Mesenchymal stem cell (in vitro differentiated cells and primary cell): ENCODE data around the gene DRAP1.

Experiments used
- DNase-seq: peaks from one replicate; pipeline ENCODE4 v3.0.0-alpha.2; 2013
- H2AFZ ChIP-seq: one replicate; pipeline ENCODE4 v1.6.1; 2013; ENCODE audit warnings: low read depth, mild to moderate bottlenecking, control low read depth, inconsistent platforms, low read length, moderate library complexity
- H2AK5ac ChIP-seq: 2 replicates; pipeline ENCODE4 v1.6.1; 2013; ENCODE audit warnings: low read length, moderate library complexity, mild to moderate bottlenecking, inconsistent platforms; ENCODE audit not compliant: severe bottlenecking
- H2BK120ac ChIP-seq: one replicate; pipeline ENCODE4 v1.6.1; 2013; ENCODE audit warnings: low read depth, mild to moderate bottlenecking, inconsistent platforms, low read length, moderate library complexity
- H2BK12ac ChIP-seq, 2 experiments: one replicate each; pipeline ENCODE4 v1.6.1; 2013; ENCODE audit warnings: inconsistent platforms in 2 of 2, low read length in 2 of 2, mild to moderate bottlenecking in 2 of 2, moderate library complexity in 2 of 2, control low read depth in 1 of 2
- H2BK15ac ChIP-seq: one replicate; pipeline ENCODE4 v1.6.1; 2013; ENCODE audit warnings: mild to moderate bottlenecking, low read depth, inconsistent platforms; ENCODE audit not compliant: poor library complexity, severe bottlenecking
- H2BK5ac ChIP-seq: 2 replicates; pipeline ENCODE4 v1.6.1; 2013; ENCODE audit warnings: low read depth, mild to moderate bottlenecking, low read length, control low read depth, inconsistent platforms; ENCODE audit not compliant: poor library complexity, severe bottlenecking
- H3K14ac ChIP-seq, 2 experiments: one replicate each; pipeline ENCODE4 v1.6.1; 2013; ENCODE audit warnings: inconsistent platforms in 2 of 2, low read length in 2 of 2, control low read depth in 1 of 2, mild to moderate bottlenecking in 1 of 2, moderate library complexity in 1 of 2
- H3K18ac ChIP-seq, 2 experiments: one replicate each; pipeline ENCODE4 v1.6.1; 2013; ENCODE audit warnings: inconsistent platforms in 2 of 2, low read length in 2 of 2, control low read depth in 1 of 2, low read depth in 1 of 2, mild to moderate bottlenecking in 1 of 2
- H3K23ac ChIP-seq, 2 experiments: one replicate each; pipeline ENCODE4 v1.6.1; 2013; ENCODE audit warnings: inconsistent platforms in 2 of 2, low read length in 2 of 2, mild to moderate bottlenecking in 2 of 2, moderate library complexity in 2 of 2, control low read depth in 1 of 2
- H3K27ac ChIP-seq: 2 replicates; pipeline ENCODE4 v1.5.1; 2013; ENCODE audit warnings: mild to moderate bottlenecking, moderate library complexity, low read length, control low read depth, inconsistent platforms; ENCODE audit not compliant: poor library complexity, severe bottlenecking
- H3K27me3 ChIP-seq, 2 experiments: 2 replicates each; pipeline versions ENCODE4 v1.6.1 to v1.7.0; 2013; ENCODE audit warnings: low read length in 2 of 2, mild to moderate bottlenecking in 2 of 2, moderate library complexity in 2 of 2, control low read depth in 1 of 2, inconsistent platforms in 1 of 2; ENCODE audit not compliant: control insufficient read depth in 1 of 2, insufficient read depth in 1 of 2
- H3K36me3 ChIP-seq, 2 experiments: 2 replicates each; pipeline versions ENCODE4 v1.6.1 to v1.7.0; 2013; ENCODE audit warnings: low read length in 2 of 2, control low read depth in 1 of 2, inconsistent platforms in 1 of 2, low read depth in 1 of 2, mild to moderate bottlenecking in 1 of 2; ENCODE audit not compliant: insufficient read depth in 2 of 2, control insufficient read depth in 1 of 2
- H3K4ac ChIP-seq, 2 experiments: one replicate each; pipeline ENCODE4 v1.6.1; 2013; ENCODE audit warnings: inconsistent platforms in 2 of 2, low read length in 2 of 2, mild to moderate bottlenecking in 2 of 2, moderate library complexity in 2 of 2, control low read depth in 1 of 2, low read depth in 1 of 2
- H3K4me1 ChIP-seq: 2 replicates; pipeline ENCODE4 v1.6.1; 2013; ENCODE audit warnings: low read depth, low read length, control low read depth; ENCODE audit not compliant: control insufficient read depth, insufficient read depth
- H3K4me2 ChIP-seq: 2 replicates; pipeline ENCODE4 v1.6.1; 2013; ENCODE audit warnings: low read length, mild to moderate bottlenecking, inconsistent platforms; ENCODE audit not compliant: poor library complexity, severe bottlenecking
- H3K4me3 ChIP-seq, 2 experiments: 2 replicates each; pipeline versions ENCODE4 v1.5.1 to v1.7.0; 2013; ENCODE audit warnings: low read length in 2 of 2, mild to moderate bottlenecking in 2 of 2, control low read depth in 1 of 2, low read depth in 1 of 2; ENCODE audit not compliant: insufficient read depth in 1 of 2
- H3K79me1 ChIP-seq: replicated peaks from 2 replicates; pipeline ENCODE4 v1.6.1; 2013; ENCODE audit warnings: mild to moderate bottlenecking, control low read depth, low read length, inconsistent platforms; ENCODE audit not compliant: poor library complexity, severe bottlenecking
- H3K9ac ChIP-seq: 2 replicates; pipeline ENCODE4 v1.7.0; 2013; ENCODE audit warnings: mild to moderate bottlenecking, low read length, moderate library complexity
- H3K9me3 ChIP-seq: 2 replicates; pipeline ENCODE4 v1.7.0; 2013; ENCODE audit warnings: mild to moderate bottlenecking, low read length; ENCODE audit not compliant: control insufficient read depth
- H4K8ac ChIP-seq: one replicate; pipeline ENCODE4 v1.6.1; 2013; ENCODE audit warnings: inconsistent platforms, mild to moderate bottlenecking, low read length, moderate library complexity
- H4K91ac ChIP-seq: one replicate; pipeline ENCODE4 v1.6.1; 2013; ENCODE audit warnings: mild to moderate bottlenecking, low read length, inconsistent platforms
- WGBS: methylation state at CpG from one replicate; pipeline ENCODE4 v1.1.7; 2013; ENCODE audit warnings: mixed read lengths; 5-methylcytosine and 5-hydroxymethylcytosine counted together

Gene DRAP1

DNA sequence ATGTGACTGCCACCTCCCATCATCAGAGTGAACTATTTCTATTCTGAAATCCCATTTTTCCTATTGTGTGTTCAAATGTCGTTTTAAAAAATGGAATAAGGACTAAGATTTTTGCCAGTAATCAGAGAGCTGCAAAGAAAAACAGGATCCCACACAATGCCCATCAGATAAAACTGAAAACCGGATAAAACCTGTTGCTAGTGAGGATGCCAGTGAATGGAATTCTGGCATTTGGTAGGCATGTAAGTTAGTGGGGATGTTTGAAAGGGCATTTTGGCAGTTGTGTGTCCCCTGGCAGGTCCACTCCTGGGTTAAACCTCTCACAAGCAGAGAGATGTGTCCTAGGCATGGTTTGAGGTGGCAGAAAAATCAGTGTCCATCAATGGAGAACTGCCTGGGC, 6.2 kb downstream of the DRAP1 start:
- Histone ChIP-seq H3K9ac (no peak overlapping the region), H4K91ac (no peak overlapping the region), H2AFZ (no peak overlapping the region), H2BK5ac (no peak overlapping the region), H4K8ac (no peak overlapping the region), H2BK120ac (no peak overlapping the region), H3K36me3 (peaks cover 38 to 44% of the 10 kb centered on the region in 2 experiments), H3K4me2 (no peak overlapping the region), H2AK5ac (no peak overlapping the region), H3K18ac (no peak overlapping the region), H2BK15ac (no peak overlapping the region), H3K4me3 (no peak overlapping the region), H2BK12ac (no peak overlapping the region), H3K27ac (no peak overlapping the region), H3K27me3 (no peaks in the 10 kb centered on the region), H3K79me1 (peaks cover 15% of the 10 kb centered on the region), H3K4me1 (peaks cover 8% of the 10 kb centered on the region), H3K23ac (no peak overlapping the region), H3K14ac (no peak overlapping the region), H3K4ac (no peak overlapping the region), H3K9me3 (no peaks in the 10 kb centered on the region)
- 85% methylated on average over 1 of the region's 2 CpGs for WGBS
- no peak for DNase-seq

GRCh38 chr11:65927904-65928397, 8.7 kb downstream of the DRAP1 start:
- peak; percentile 44 for DNase-seq
- Histone ChIP-seq H3K23ac (no peak overlapping the region), H3K9me3 (no peaks in the 10 kb centered on the region), H2BK12ac (no peak overlapping the region), H2BK5ac (no peak overlapping the region), H3K79me1 (peaks cover 6% of the 10 kb centered on the region), H3K4me1 (no peaks in the 10 kb centered on the region), H3K14ac (no peak overlapping the region), H4K8ac (no peak overlapping the region), H3K4me2 (no peak overlapping the region), H3K27ac (no peak overlapping the region), H3K4me3 (no peak overlapping the region), H3K27me3 (no peaks in the 10 kb centered on the region), H3K36me3 (peaks cover 13 to 25% of the 10 kb centered on the region in 2 experiments), H3K9ac (peak overlapping the region; percentile 29), H2AFZ (no peak overlapping the region), H2AK5ac (no peak overlapping the region), H4K91ac (peak overlapping the region; percentile 11), H3K4ac (no peak overlapping the region), H2BK15ac (no peak overlapping the region), H3K18ac (no peak overlapping the region), H2BK120ac (no peak overlapping the region)
- 85% methylated on average over 8 of the region's 9 CpGs for WGBS

- H2AK5ac ChIP-seq = no peak overlapping the region
- no peaks in the 10 kb centered on the region for H3K27me3 ChIP-seq
- H3K4me3 ChIP-seq = no peak overlapping the region
- H2BK120ac ChIP-seq = no peak overlapping the region
- H3K4ac ChIP-seq = no peak overlapping the region
- H3K9me3 ChIP-seq = no peaks in the 10 kb centered on the region
- no peaks in the 10 kb centered on the region for H3K4me1 ChIP-seq
- H3K4me2 ChIP-seq = no peak overlapping the region
- no peak overlapping the region for H3K23ac ChIP-seq
- H2BK5ac ChIP-seq = no peak overlapping the region
- no peak for DNase-seq
- no peak overlapping the region for H3K27ac ChIP-seq
- no peak overlapping the region for H3K9ac ChIP-seq
- no peak overlapping the region for H2BK12ac ChIP-seq
- WGBS = 94% methylated on average over 6 of the region's 6 CpGs
- no peak overlapping the region for H4K8ac ChIP-seq
- H4K91ac ChIP-seq = no peak overlapping the region
- H3K79me1 ChIP-seq = peaks cover 6% of the 10 kb centered on the region
- no peak overlapping the region for H2AFZ ChIP-seq
- H3K14ac ChIP-seq = no peak overlapping the region
- H3K18ac ChIP-seq = no peak overlapping the region
- H2BK15ac ChIP-seq = no peak overlapping the region
- H3K36me3 ChIP-seq = peaks cover 11 to 19% of the 10 kb centered on the region in 2 experiments
Observed at GRCh38 chr11:65928667-65929066, 9.4 kb downstream of the DRAP1 start.

GRCh38 chr11:65931773-65932557, 12.7 kb downstream of the DRAP1 start:
- Histone ChIP-seq H3K4me1 (no peaks in the 10 kb centered on the region), H3K9me3 (no peaks in the 10 kb centered on the region), H3K79me1 (no peaks in the 10 kb centered on the region), H3K36me3 (peaks cover 0 to 3% of the 10 kb centered on the region in 2 experiments), H2AFZ (no peak overlapping the region), H3K4ac (no peak overlapping the region), H3K9ac (no peak overlapping the region), H3K27ac (no peak overlapping the region), H2AK5ac (no peak overlapping the region), H3K23ac (peak overlapping the region in 1 of 2 experiments; percentile 26), H3K27me3 (no peaks in the 10 kb centered on the region), H2BK5ac (no peak overlapping the region), H3K4me3 (no peak overlapping the region), H2BK15ac (no peak overlapping the region), H2BK120ac (no peak overlapping the region), H3K18ac (no peak overlapping the region), H3K4me2 (no peak overlapping the region), H4K91ac (no peak overlapping the region), H2BK12ac (no peak overlapping the region), H3K14ac (no peak overlapping the region), H4K8ac (no peak overlapping the region)
- no peak for DNase-seq
- 90% methylated on average over 12 of the region's 13 CpGs for WGBS
